ENCODE data around the gene HPCAL1.

- TF ChIP-seq CTCF (IDR thresholded peaks at IDR 0.05) (no peak), EZH2 (IDR thresholded peaks at IDR 0.05; ENCODE audit: borderline replicate concordance, insufficient read depth, low read depth, low read length, poor library complexity, severe bottlenecking) (no peak)
These were observed 29.9 kb downstream of the HPCAL1 start for GRCh38 chr2:10332402-10333246.
